Measurements from ENCODE around the gene THSD8. TPM values are rescaled to one million over a fixed set of nuclear protein-coding genes. Genes with fewer than 3 reads are reported as not detected.

THSD8 gene
- polyA plus RNA-seq, result 1 to 10 TPM in 1 of 3 donors, under 1 TPM in 2; 0.38 to 1.8 (median 0.52) TPM

GRCh38 chr19:12801466-12802266 is at the start of gene THSD8, which contains the start of gene PRDX2:
THSD8 (plus strand) TSS chr19:12802069; CDS start chr19:12802072, 3 bp downstream.
PRDX2 (minus strand) TSS chr19:12801800; CDS start chr19:12801261, 539 bp downstream.
- 0% methylated on average over 76 to 78 of the region's 78 CpGs for WGBS, 3 donors
- H3K27ac ChIP-seq (ENCODE audit: low read depth, low read length), result no peak within 1 kb of the TSS

- 61 to 71% (median 69%) methylated on average over 50 of the region's 50 CpGs for WGBS, 3 donors
- no peak overlapping the region for H3K27ac ChIP-seq (ENCODE audit: low read depth, low read length)
Measured at GRCh38 chr19:12754465-12755196, 47.2 kb upstream of the THSD8 start.

- WGBS, 3 donors, result 72 to 85% (median 85%) methylated on average over 19 of the region's 19 CpGs
- H3K27ac ChIP-seq (ENCODE audit: low read depth, low read length), result no peak overlapping the region
Measured at GRCh38 chr19:12756150-12756883, 45.6 kb upstream of the THSD8 start.

GRCh38 chr19:12757544-12758274 is 44.2 kb upstream of the THSD8 start:
- H3K27ac ChIP-seq (ENCODE audit: low read depth, low read length), result no peak overlapping the region
- 6 to 8% (median 7%) methylated on average over 44 to 60 of the region's 60 CpGs for WGBS, 3 donors

GRCh38 chr19:12759686-12760085 is 42.2 kb upstream of the THSD8 start:
- no peak overlapping the region for H3K27ac ChIP-seq (ENCODE audit: low read depth, low read length)
- WGBS, 3 donors, result 89 to 93% (median 89%) methylated on average over 6 of the region's 6 CpGs

- no peak overlapping the region for H3K27ac ChIP-seq (ENCODE audit: low read depth, low read length)
- 82 to 94% (median 89%) methylated on average over 11 of the region's 11 CpGs for WGBS, 3 donors
Measured at GRCh38 chr19:12763100-12763499, 38.8 kb upstream of the THSD8 start.

- WGBS, 3 donors, result 96 to 97% (median 96%) methylated on average over 16 of the region's 16 CpGs
- H3K27ac ChIP-seq (ENCODE audit: low read depth, low read length), result no peak overlapping the region
Measured at GRCh38 chr19:12764698-12765097, 37.2 kb upstream of the THSD8 start.

GRCh38 chr19:12766051-12766521 is 35.8 kb upstream of the THSD8 start:
- no peak overlapping the region for H3K27ac ChIP-seq (ENCODE audit: low read depth, low read length)
- WGBS, 3 donors, result 26 to 64% (median 39%) methylated on average over 23 to 30 of the region's 30 CpGs

- no peak overlapping the region for H3K27ac ChIP-seq (ENCODE audit: low read depth, low read length)
- 91 to 96% (median 92%) methylated on average over 11 of the region's 11 CpGs for WGBS, 3 donors
Measured at GRCh38 chr19:12767150-12767549, 34.7 kb upstream of the THSD8 start.

- 96 to 98% (median 97%) methylated on average over 15 of the region's 15 CpGs for WGBS, 3 donors
- H3K27ac ChIP-seq (ENCODE audit: low read depth, low read length), result no peak overlapping the region
Measured at GRCh38 chr19:12767666-12768065, 34.2 kb upstream of the THSD8 start.

- no peak overlapping the region for H3K27ac ChIP-seq (ENCODE audit: low read depth, low read length)
- WGBS, 3 donors, result 69 to 86% (median 73%) methylated on average over 27 to 37 of the region's 37 CpGs
Measured at GRCh38 chr19:12769689-12770088, 32.2 kb upstream of the THSD8 start.

GRCh38 chr19:12770922-12771321 is 30.9 kb upstream of the THSD8 start:
- 91 to 98% (median 97%) methylated on average over 13 of the region's 13 CpGs for WGBS, 3 donors
- H3K27ac ChIP-seq (ENCODE audit: low read depth, low read length), result no peak overlapping the region

GRCh38 chr19:12772323-12772722 is 29.5 kb upstream of the THSD8 start:
- no peak overlapping the region for H3K27ac ChIP-seq (ENCODE audit: low read depth, low read length)
- 68 to 80% (median 71%) methylated on average over 4 of the region's 4 CpGs for WGBS, 3 donors

GRCh38 chr19:12773571-12773970 is 28.3 kb upstream of the THSD8 start:
- whole genome bisulfite sequencing, 3 donors, result 74 to 89% (median 79%) methylated on average over 2 of the region's 2 CpGs
- H3K27ac ChIP-seq (ENCODE audit: low read depth, low read length), result no peak overlapping the region

- 7 to 22% (median 18%) methylated on average over 55 to 58 of the region's 58 CpGs for WGBS, 3 donors
- no peak within 1 kb of the TSS for H3K27ac ChIP-seq (ENCODE audit: low read depth, low read length)
Measured at GRCh38 chr19:12774588-12775555, 27.0 kb upstream of the THSD8 start, which contains the start of gene HOOK2. HOOK2 (minus strand) TSS chr19:12775552; CDS start chr19:12775449, 103 bp downstream.

- WGBS, 3 donors, result 9 to 10% (median 9%) methylated on average over 42 to 43 of the region's 43 CpGs
- peak overlapping the region; percentile 92 for H3K27ac ChIP-seq (ENCODE audit: low read depth, low read length)
Measured at GRCh38 chr19:12777217-12778016, 24.5 kb upstream of the THSD8 start.

All from adipose tissue (tissue), 3 donors.